ENCODE results near the gene MUC13. TPM values are rescaled to one million over a fixed set of nuclear protein-coding genes. Genes with fewer than 3 reads are reported as not detected.

MUC13 gene
- total and polyA plus RNA-seq, 2 of the 4 experiments (the other 2 are of a cell fraction): not detected

GRCh38 chr3:124978627-124979026, 44.1 kb upstream of the MUC13 start:
- DNase-seq: no peak
- H2AFZ ChIP-seq (replicated peaks; ENCODE audit: low read length, poor library complexity): no peak overlapping the region
- intact Hi-C loops (cut with micrococcal nuclease): no loop called here
- no CpG with 5 or more reads among the region's 7 CpGs for whole genome bisulfite sequencing, 2 experiments (ENCODE audit: extremely low coverage in 2 of 2, insufficient read length in 1 of 2)
- no peak overlapping the region for H3K14ac ChIP-seq (replicated peaks; ENCODE audit: low read depth, low read length)
- H4K8ac ChIP-seq (ENCODE audit: low read depth in 2 of 2, low read length in 2 of 2): no peak overlapping the region
- in situ Hi-C loops (cut with MboI; ENCODE audit: low sequenced_read_pairs): loop anchor here (25.0 kb wide), 1 partner anchor 609 kb away; the partner anchor contains the start of gene OSBPL11
- peaks cover 9% of the 10 kb centered on the region for H3K4me1 ChIP-seq (ENCODE audit: control insufficient read depth, insufficient read depth, low read length)
- H3K36me3 ChIP-seq (ENCODE audit: control insufficient read depth, insufficient read depth, low read length): peaks cover 38% of the 10 kb centered on the region
- H3K27me3 ChIP-seq (ENCODE audit: control insufficient read depth, insufficient read depth, low read length): no peaks in the 10 kb centered on the region
- peaks cover 21% of the 10 kb centered on the region for H3K9me1 ChIP-seq (ENCODE audit: insufficient read depth, low read length)
- CTCF ChIA-PET: no interaction called here
- no TSS peak for BruUV-seq (replicated peaks)
- no peak overlapping the region for H2BK5ac ChIP-seq (ENCODE audit: low read depth, low read length, poor library complexity, severe bottlenecking)
- H3K4me2 ChIP-seq (ENCODE audit: low read depth, low read length): no peak overlapping the region
- POLR2A ChIA-PET (ENCODE audit: unreplicated experiment): no interaction called here
- H3K4me3 ChIP-seq (ENCODE audit: insufficient read depth, low read depth, low read length): no peak overlapping the region
- H2BK120ac ChIP-seq (ENCODE audit: low read depth, low read length): no peak overlapping the region
- H4K5ac ChIP-seq (ENCODE audit: low read depth, low read length): no peak overlapping the region
- peaks cover 7 to 23% of the 10 kb centered on the region in 2 experiments for H3K79me1 ChIP-seq (ENCODE audit: low read depth in 1 of 2, low read length in 2 of 2)
- no peak overlapping the region for H3K9ac ChIP-seq (ENCODE audit: low read depth, low read length)
- no peak overlapping the region for H3K56ac ChIP-seq (ENCODE audit: extremely low read depth, insufficient read depth, low read length)
- H4K20me1 ChIP-seq (ENCODE audit: insufficient read depth, low read length): no peaks in the 10 kb centered on the region
- dilution Hi-C loops (cut with HindIII; ENCODE audit: low sequenced_read_pairs, unreplicated experiment): no loop called here
- H2AK5ac ChIP-seq (ENCODE audit: low read depth, low read length): no peak overlapping the region
- no peak overlapping the region for H2BK20ac ChIP-seq (ENCODE audit: low read depth, low read length)
- H3K9me3 ChIP-seq (ENCODE audit: control insufficient read depth, insufficient read depth, low read length): no peaks in the 10 kb centered on the region
- no peak overlapping the region for H2BK15ac ChIP-seq (ENCODE audit: low read depth, low read length)
- no peak overlapping the region for H2AK9ac ChIP-seq (replicated peaks; ENCODE audit: low read depth, low read length, poor library complexity)
- H3K4ac ChIP-seq (ENCODE audit: low read depth, low read length): no peak overlapping the region
- no peak for TF ChIP-seq BHLHE40 (IDR thresholded peaks at IDR 0.05; ENCODE audit: low read depth, low read length)
- no peak for TF ChIP-seq CTCF (conservative IDR thresholded peaks at IDR 0.05; ENCODE audit: low read depth, low read length)
- no peak for TF ChIP-seq RCOR1 (IDR thresholded peaks at IDR 0.05; ENCODE audit: insufficient replicate concordance, low read length)
- TF ChIP-seq SMC3 (IDR thresholded peaks at IDR 0.05; ENCODE audit: low read depth, low read length): no peak
- no peak overlapping the region for H4K91ac ChIP-seq (ENCODE audit: insufficient read depth, low read depth, low read length)
- no peak overlapping the region for H3K27ac ChIP-seq (ENCODE audit: insufficient read depth, low read length)
- no peak overlapping the region for H3K23ac ChIP-seq (ENCODE audit: low read depth, low read length)
- ATAC-seq (ENCODE audit: low read depth): no peak
- no peak overlapping the region for H3K18ac ChIP-seq (ENCODE audit: low read depth, low read length)
